C1 segment of cervical spinal cord (tissue), 14 donors: ENCODE measurements around the gene CXCR1.
"Not testable (repeated sequence)": the region's sequence is repeated elsewhere in the genome, so short reads cannot be mapped to it uniquely, and the experiment has no call there.

Source experiments
- DNase-seq, 14 donors: peaks; one replicate each; lab custom pipeline; 2025; lab: John Stamatoyannopoulos, UW

CXCR1 gene

DNA sequence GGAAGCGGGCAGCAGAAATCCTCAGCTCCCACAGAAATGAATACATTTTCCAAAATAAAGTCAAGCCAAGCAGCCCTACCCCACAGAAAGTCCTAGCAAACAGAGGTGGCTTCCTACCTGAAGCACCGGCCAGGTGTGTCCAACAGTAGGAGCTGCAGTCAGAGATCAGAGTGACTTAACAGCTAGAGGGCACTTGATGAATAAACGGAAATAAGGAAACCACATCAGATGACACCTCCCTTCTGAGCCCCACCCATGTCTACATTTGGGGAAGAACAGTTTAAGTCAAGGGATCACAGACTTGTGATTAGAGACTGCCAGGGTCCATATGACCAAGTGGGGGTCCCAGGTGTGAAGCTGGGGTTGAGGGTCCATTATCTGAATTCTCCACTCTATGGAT is at the start of gene CXCR1:
TSS of gene CXCR1 (minus strand) at position 172 of the 400 bp plus-strand sequence. CDS start 1,751 bp downstream, outside the sequence.
- no peak for DNase-seq

DNA sequence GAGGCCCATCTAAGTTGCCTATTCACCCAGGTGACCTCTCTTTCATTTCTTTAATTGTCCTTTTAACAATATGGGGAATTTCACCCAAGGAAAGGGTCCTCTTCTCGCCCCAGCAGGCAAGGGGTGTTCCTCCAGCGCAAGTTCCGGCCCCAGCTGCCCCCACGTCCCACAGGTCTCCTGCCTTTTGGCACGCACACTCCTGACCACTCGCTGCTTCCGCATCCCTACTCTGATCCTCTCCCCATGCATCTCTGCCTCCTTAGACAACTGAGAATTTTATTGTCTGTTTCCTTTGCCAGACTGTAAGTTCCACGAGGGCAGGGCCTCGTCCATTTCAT is 49.5 kb upstream of the CXCR1 start:
- peak in 2 of 14 donors; percentile 36 to 55 for DNase-seq

- DNase-seq: no peak
Measured at GRCh38 chr2:218214116-218214515, 47.4 kb upstream of the CXCR1 start.

DNA sequence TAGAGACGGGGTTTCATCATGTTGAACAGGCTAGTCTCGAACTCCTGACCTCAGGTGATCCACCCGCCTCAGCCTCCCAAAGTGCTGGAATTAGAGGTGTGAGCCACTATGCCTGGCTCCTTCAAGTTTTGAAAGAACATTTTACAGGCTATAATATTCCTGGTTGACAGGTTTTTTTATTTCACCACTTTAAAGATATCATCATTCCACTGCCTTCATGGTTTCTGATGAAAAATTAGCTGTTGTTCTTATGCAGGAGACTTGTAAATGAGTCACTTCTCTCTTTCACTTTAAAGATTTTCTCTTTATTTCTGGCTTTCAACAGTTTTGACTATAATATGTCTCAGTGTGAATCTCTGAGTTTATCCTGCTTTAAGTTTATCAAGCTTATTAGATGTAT is 42.3 kb upstream of the CXCR1 start:
- no peak for DNase-seq

DNA sequence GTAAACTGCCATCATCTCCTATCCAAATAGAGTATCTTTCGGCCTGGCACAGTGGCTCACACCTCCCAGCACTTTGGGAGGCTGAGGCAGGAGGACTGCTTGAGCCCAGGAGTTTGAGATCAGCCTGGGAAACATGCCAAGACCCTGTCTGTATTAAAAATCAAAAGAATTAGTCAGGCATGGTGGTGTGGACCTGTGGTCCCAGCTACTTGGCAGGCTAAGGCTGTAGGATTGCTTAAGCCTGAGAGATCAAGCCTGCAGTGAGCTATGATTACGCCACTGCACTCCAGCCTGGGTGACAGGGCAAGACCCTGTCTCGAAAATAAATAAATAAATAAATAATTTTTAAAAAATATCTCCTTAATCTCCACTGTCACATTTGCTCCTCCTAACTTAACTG is 35.5 kb upstream of the CXCR1 start:
- DNase-seq: no peak

DNA sequence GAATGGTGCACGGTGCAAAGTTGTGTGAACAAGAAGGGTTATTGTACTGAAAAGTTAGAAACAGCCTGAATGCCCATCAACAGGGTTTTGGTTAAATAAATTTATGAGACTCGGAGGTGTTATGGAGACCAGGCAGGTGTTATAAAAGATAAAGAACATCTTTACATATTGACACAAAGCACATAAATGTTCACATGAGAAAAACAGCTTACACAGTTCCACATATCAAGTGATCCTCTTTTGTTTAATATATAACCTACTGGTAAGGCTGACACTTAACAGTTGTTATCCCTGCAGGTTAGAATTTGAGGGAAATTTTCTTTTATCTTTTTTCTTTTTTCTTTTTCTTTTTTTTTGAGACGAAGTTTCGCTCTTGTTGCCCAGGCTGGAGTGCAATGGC is 30.2 kb upstream of the CXCR1 start:
- DNase-seq: no peak

DNA sequence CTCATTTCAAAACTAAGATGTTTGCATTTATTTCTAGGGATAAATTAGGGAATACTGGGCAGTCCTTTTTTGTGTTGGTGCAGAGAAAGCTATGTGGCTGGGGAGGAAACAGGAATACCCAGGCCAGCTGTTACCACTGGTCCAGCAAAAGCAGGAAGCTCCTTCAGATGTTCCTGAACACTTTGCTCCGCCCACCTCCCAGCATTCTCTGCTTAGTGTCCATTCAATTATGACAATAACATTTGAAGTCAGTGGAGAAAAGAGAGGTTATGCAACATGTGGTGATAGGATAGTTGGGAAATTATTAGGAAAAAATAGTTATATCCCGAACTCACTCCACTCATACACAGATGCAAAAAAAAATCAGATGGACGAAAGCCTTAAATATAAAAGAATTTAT is 28.1 kb upstream of the CXCR1 start:
- no peak for DNase-seq

GRCh38 chr2:218193701-218194100 is 26.9 kb upstream of the CXCR1 start:
- no peak for DNase-seq

DNA sequence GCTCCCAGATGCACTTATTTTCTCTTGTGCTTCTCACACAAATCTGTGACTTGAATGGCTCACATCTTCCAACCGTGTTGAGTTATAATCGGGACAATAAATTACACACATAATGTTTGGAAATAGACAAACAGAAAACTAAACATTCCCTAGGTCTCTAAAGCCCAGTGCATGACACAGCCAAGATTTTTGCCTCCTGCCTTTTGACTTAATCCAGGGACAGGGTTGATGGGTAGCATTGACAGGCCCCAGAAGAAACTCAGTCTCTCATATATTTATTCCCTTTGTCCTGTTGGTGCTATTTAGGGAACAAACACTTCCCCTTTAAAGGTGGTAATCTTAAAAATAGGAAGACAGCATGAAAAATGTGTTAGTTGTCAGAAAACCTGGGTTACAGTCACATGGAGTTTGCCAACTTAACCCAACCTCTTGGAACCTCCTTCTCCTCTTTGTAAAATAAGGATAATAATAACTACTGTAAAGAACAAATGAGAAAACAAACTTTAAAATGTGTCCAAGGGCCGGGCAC is 26.2 kb upstream of the CXCR1 start:
- no peak for DNase-seq

DNA sequence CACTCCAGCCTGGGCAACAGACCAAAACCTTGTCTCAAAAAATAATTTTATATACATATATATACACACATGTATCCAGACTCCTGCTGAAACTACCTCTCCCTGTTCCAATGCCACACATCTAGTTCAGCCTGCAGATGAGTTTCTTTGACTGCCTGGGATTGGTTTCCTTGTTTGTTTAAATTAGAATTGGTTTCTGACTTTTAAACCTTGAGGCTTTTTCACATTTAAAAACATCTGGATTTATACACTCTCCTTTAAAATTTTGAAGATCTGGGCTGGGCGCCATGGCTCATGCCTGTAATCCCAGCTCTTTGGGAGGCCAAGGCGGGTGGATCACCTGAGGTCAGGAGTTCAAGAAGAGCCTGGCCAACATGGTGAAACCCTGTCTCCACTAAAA is 21.8 kb upstream of the CXCR1 start:
- no peak for DNase-seq

- DNase-seq: no peak
Measured at GRCh38 chr2:218187296-218188015, 20.7 kb upstream of the CXCR1 start.

GRCh38 chr2:218186876-218187275 is 20.1 kb upstream of the CXCR1 start:
- no peak for DNase-seq

DNA sequence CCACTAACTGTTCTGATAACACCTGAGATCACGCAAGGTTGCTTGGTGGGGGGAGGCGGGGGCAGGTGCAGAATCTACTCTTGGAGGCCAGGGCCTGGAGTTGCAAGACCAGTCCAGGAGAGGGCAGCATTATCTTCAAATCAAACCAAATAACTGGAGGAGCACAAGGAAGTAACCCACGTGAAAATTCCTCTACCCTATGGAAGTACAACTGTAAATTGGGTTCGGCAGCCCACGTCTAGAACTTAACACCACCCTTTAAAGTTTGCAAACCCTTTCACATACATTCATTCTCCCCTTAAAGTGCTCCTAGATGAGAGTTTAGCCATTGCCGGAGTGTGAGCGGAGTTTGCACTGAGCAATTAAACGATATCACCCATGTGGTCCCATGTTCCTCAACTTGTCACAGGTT is 19.6 kb upstream of the CXCR1 start:
- DNase-seq: peak in 6 of 14 donors; percentile 8 to 27 (median 13)

DNA sequence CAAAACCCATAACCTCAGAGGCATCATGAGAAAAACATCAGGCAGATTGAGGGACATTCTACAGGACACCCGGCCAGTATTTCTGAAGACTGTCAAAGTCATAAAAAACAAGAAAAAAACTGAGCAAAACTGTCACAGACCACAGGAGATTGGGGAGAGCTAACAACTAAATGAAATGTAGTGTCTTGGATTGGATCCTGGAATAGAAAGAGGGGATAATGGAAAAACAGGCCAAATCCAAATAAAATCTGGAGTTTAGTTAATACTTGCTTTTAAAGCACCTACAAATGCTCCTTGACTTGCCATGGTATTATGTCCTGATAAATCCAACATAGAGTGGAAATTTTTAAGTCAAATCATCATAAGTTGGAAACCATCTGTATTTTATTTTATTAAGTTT is 17.6 kb upstream of the CXCR1 start:
- no peak for DNase-seq

GRCh38 chr2:218180467-218181114 is 13.8 kb upstream of the CXCR1 start:
- no peak for DNase-seq

GRCh38 chr2:218179782-218180181 is 13.0 kb upstream of the CXCR1 start:
- DNase-seq: no peak

GRCh38 chr2:218172845-218173244 is 6.1 kb upstream of the CXCR1 start:
- no peak for DNase-seq

DNA sequence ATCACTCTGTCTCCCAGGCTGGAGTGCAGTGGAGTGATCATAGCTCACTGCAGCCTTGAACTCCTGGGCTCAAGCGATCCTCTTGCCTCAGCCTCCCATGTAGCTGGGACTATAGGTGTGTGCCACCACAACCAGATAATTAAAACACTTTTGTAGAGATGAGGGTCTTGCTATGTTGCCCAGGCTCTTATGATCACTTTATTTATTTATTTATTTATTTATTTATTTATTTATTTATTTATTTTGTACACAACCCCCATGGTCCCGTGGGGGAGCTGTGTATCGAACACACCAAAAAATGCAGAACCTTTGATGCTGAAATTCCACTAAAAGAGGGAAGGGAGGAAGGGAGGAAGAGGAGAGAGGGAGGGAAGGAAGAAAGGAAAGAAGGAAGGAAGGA is 5.0 kb upstream of the CXCR1 start:
- DNase-seq: not testable (repeated sequence)

- no peak for DNase-seq
Measured at GRCh38 chr2:218169757-218170546, 3.2 kb upstream of the CXCR1 start.

GRCh38 chr2:218168635-218169462 is 2.1 kb upstream of the CXCR1 start:
- peak in 2 of 14 donors; percentile 5 to 9 for DNase-seq

DNA sequence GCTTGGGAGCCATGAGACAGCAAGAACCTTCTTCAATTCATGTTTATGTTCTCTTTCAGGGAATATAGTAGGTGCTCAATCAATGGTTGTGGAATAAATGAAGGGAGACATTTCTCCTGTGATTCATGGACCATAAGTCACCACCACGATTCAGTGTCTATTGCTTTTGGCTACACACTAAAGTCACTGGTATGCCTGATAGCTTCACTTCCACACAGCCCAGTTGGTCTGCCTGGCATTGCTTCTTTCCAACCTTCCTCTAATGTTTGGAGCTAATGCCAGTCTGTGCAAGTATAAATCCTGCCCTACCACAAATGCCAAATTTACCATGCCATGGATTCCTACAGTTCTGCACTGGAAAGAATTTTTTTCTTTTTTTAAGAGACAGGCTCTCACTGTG is 1.3 kb upstream of the CXCR1 start:
- no peak for DNase-seq

DNA sequence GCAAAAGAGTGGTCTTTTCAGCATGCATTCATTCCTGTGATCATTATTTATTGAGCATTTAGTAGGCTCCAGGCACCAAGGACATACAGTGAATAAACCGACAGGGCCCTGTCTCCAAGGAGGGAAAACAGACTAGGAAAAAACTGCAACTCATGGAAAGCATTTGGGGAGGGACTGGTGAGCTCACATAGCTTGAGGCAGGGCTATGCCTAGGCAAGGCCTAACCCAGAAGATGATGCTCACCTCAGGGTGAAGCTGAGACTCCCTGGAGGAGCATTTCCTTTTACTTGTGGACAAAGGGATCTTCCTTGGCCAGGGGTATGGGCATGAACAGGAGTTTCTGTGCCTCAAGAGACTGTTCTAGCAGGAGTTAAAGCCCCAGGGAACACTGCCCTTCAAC is 3.9 kb downstream of the CXCR1 start:
- no peak for DNase-seq
